WI38 (cell line): ENCODE measurements around the gene C6orf62.
"Not testable (repeated sequence)": the region's sequence is repeated elsewhere in the genome, so short reads cannot be mapped to it uniquely, and the experiment has no call there.

Source experiments
- H3K4me3 ChIP-seq: 2 replicates; pipeline ENCODE4 v1.5.1; 2011; ENCODE audit warnings: low read depth, mild to moderate bottlenecking, control low read depth, low read length
- TF ChIP-seq, protein P1 (sequence below): IDR thresholded peaks from 2 replicates; pipeline ENCODE4 v1.5.1; 2012; ENCODE audit warnings: low read depth, mild to moderate bottlenecking, control low read depth, low read length

C6orf62 gene

DNA sequence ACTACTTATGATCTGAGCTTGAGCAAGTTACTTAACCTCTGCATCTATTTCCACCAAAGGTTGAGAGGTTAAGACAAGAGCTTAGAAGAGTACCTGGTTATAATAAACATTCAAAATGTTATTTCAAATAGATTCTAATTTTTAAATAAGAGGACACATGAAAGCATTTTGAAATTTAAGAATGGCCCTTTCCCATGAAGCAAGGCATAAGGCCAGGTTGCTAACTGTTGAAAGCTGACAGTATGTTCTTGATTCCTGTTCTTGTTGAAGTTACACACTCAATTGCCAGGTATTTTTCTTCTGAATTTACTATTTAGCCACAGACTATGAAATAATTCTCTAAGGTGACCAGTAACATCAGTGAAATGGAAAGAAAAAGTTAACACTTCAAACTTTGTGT is 14.5 kb downstream of the C6orf62 start:
- H3K4me3 ChIP-seq, result no peak overlapping the region
- TF ChIP-seq, protein P1, sequence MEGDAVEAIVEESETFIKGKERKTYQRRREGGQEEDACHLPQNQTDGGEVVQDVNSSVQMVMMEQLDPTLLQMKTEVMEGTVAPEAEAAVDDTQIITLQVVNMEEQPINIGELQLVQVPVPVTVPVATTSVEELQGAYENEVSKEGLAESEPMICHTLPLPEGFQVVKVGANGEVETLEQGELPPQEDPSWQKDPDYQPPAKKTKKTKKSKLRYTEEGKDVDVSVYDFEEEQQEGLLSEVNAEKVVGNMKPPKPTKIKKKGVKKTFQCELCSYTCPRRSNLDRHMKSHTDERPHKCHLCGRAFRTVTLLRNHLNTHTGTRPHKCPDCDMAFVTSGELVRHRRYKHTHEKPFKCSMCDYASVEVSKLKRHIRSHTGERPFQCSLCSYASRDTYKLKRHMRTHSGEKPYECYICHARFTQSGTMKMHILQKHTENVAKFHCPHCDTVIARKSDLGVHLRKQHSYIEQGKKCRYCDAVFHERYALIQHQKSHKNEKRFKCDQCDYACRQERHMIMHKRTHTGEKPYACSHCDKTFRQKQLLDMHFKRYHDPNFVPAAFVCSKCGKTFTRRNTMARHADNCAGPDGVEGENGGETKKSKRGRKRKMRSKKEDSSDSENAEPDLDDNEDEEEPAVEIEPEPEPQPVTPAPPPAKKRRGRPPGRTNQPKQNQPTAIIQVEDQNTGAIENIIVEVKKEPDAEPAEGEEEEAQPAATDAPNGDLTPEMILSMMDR, result no peak

DNA sequence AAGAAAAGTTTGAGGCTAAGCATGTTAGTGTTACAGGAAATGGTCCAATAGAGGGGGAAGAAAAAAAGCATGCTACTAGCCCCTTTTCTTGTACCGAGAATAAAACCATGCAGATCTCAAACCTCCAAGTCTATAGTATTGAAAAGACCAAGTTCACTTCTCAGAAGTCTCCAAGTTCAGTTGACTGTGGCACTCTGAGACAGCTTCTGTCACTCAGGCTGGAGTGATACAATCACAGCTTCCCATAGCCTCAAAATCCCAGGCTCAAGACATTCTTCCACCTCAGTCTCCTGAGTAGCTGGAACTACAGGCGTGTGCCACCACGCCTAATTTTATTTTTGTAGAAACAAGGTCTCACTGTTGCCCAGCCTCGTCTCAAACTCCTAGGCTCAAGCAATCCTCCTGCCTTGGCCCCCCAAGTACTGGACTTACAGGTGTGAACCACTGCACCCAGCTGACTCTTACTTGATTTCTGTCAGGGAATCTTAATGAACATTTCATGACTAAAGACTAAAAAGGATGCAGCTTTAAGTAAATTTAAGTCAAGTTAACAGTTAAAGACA is 16.2 kb downstream of the C6orf62 start:
- no peak overlapping the region for H3K4me3 ChIP-seq
- TF ChIP-seq, protein P1, result no peak

DNA sequence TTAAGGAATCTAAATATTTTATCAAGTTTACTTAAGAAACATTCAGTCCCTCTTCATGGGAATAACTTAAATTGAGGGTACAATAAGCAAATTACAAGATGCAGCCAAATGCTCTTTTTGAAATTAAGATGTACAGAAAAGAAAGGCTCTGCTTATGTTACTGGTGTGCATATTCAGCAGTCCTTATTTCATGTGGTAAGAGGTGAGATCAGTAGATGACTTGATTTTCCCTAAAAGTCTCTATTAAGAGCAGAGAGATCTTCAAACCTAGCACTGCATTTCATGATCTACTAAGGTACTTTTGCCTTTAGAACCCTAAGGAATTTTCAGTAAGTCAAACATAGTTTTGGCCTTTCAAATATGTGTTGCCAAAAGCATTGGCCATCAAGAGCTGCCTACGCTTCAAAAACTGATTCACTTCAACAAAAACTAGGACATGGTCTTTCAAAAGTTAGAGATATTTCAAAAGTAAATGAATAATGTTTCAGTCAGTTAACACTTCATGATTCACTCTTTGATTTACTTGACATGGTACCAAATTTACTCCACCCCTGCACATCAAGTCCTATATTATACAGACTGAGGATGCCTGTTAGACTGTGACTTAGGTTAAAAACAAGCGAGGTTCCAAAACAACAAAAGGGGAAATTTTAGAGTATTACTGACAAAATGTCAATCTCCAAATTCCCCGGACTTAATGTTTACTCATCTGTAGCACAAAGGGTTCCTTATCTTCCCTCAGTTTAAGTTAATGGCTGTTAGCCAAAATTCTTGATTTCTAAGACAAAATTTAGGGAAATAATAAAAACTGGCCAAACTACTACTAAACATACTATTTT is 19.2 kb downstream of the C6orf62 start:
- TF ChIP-seq, protein P1, result no peak
- H3K4me3 ChIP-seq, result no peak overlapping the region

DNA sequence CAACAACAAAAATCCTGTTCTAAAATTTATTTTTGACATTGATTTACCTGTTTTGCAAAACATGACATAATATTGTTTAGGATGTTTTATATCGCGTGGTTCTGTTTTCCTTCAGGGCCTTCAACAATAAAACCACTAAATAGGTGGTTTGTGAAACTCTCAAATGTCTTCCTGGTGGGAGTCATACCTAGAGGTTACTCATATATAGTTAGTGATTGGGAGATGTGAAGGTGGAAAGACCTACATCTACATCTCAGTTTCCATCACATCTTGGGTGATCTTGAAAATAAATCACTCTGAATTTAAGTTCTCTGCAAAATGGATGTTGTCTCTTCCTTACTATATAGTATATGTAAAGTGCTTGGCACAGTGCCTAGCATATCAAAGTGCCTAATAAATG is 22.9 kb downstream of the C6orf62 start:
- H3K4me3 ChIP-seq, result no peak overlapping the region
- TF ChIP-seq, protein P1, result no peak

DNA sequence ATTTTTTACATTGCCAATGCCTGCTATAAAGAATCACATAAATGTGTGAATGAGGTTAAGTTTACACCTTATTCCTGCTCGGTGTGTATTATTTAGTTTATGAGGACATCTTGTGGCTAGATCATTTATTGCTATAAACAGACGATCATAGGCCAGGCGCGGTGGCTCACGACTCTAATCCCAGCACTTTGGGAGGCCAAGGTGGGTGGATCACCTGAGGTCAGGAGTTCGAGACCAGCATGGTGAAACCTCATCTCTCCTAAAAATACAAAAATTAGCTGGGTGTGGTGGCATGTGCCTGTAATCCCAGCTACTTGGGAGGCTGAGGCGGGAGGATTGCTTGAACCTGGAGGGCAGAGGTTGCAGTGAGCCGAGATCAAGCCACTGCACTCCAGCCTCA is 23.3 kb downstream of the C6orf62 start:
- H3K4me3 ChIP-seq, result not testable (repeated sequence)

DNA sequence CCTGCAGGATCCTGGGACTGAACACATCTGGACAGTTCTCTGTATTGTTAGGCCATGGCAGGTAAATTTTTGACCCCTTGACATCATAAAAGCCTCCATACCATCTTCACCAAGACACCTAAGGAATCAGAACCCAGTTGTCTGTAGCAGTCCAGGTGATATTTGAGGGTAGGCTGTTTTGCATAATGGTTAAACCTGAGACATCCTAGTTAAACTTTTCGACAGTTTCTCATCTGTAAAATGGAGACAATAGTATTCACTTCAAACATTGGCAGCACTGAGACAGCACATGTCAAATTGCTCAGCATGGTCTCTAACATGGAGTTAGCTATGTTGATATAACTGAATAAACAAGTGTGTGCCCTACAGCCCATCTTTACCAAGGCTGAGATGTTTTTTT is 24.8 kb downstream of the C6orf62 start:
- TF ChIP-seq, protein P1, result no peak
- no peak overlapping the region for H3K4me3 ChIP-seq

DNA sequence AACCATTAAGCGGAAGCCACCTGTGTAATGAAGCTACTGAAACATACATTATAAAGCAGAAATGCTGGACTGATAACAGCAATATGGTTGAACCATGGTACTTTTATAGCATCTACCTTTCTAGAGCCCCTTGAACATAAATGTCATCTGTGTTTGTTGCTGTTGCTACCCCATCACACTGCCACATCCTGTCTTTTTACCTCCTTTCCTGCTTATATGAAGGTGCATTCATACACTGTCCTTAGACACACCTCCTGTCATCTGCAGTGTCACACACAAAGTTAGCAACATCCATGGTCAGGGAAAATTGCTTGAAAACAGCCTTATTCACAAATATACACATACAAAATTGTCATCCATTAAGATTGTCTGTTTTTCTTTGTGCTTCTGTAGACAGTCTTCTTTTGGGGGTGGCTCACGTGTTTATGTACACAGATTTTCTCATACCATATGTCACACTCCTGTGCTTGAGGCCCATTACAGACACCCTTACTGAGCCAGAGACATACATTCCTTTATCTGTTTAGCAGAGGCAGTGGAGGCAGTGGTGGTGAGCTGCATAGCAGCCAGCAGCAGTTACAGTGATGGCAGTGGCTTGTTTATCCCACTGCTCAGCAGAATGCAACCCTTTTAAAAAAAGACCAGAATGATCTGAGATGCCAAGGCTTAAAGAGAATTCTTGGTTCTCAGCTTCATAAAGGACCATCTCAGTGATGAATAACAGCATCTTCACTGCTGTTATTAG is 25.9 kb downstream of the C6orf62 start:
- TF ChIP-seq, protein P1, result no peak
- H3K4me3 ChIP-seq, result no peak overlapping the region
